NCI-H1417 treated with DMSO at 0.1 percent for 48 hours (cell line): ENCODE results near the gene GFI1.
"Not testable (repeated sequence)": the region's sequence is repeated elsewhere in the genome, so short reads cannot be mapped to it uniquely, and the experiment has no call there.

Experiments
- DNase-seq: peaks from one replicate; lab custom pipeline; 2025; lab: John Stamatoyannopoulos, UW

GFI1 gene

GRCh38 chr1:92464588-92465255, 22.0 kb downstream of the GFI1 start:
- DNase-seq: no peak

DNA sequence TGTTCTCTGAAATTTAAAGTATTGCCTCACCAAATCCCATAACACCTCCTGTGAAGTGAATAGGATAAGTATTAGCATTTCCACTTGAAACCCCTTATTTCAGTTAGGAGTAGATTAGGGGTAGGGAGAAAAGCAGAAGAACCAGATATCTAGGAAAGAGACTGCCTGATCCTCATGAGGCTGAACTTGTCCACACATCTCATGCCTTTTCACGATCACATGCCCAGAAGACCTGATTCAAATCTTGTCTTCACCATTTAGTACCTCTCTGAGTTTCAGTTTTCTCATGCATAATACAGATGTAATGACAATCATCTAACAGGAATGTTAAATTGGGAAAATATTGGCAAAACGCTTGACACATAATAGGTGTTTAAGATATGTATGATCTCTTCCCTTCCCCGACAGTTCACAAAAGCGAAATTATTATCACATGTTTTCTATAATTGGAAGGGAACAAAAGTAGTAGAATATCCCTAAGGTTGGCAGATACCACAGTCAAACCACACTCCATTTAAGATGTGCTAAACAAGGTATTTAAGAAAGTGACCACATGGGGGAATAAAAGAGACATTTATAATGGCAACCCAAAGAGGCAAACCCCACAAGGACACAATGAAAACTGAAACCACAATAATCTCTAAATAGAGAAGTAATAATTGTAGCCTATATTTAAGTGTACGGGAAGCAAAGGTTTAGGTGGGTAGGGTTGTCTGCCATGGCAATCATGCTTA, 25.2 kb downstream of the GFI1 start:
- DNase-seq: no peak

GRCh38 chr1:92459871-92460320, 26.8 kb downstream of the GFI1 start:
- DNase-seq: no peak

DNA sequence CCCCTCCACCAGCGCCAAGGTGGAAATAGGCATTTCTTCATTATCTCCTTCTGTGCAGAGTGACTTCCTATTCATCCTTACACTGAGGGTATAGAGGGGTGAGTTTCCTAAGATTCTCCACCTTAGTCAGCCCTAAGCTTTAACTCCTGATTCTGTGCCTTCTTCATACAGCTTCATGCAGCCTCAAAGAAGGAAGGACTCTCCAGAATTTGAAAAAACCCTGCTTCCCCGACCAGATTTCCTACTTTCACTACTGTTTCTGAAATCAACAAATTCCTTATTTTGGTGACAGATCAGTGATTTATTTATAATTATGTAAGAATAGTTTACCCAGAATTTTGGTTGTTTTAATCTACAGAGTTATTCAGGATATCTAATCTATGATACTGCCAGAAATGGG, 28.6 kb downstream of the GFI1 start:
- DNase-seq: no peak

DNA sequence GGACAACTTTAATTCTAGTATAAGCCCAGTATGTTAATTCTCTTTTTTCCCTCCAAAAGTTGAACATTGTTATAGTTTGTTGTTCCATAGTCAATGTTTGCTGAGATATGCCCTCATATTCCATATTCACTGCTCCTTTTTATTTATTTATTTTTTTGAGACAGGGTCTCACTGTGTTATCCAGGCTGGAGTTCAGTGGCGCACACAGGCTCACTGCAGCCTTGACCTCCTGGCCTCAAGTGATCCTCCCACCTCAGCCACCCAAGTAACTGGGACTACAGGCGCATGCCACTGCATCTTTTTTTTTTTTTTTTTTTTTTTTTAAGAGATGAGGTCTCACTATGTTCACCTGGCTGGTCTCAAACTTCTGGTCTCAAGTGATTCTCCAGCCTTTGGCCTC, 38.7 kb downstream of the GFI1 start:
- no peak for DNase-seq

DNA sequence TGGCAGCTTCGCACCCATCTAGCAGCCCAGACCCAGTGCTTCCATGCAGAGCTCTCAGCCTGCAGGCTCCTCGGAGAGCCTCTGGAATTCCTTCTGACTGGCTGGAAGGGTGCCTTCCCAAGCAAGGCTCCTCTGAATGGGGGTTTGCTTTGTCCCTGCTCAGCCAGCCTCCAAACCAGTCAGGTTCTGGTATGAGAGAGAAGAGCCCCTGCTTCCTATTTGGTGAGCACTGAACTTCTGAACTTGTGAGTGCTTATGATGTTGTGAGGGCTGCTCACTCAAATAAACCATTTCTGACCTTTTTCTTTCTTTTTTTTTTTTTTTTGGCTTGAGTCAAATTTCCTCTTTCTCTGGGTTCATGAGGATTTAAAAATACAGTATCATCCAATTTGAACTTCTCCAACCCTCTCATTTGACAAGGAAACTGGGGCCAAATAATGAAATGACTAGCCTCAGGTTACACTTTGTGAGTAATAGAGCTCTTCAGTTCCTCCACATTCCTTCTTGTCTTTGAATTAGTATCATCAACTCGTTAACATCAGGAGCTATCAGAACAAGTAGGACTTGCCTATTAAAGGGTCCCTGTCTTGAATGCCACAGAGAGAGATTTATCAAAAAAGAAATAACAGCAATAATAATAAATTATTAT, 39.6 kb downstream of the GFI1 start:
- no peak for DNase-seq

GRCh38 chr1:92446546-92446945, 40.2 kb downstream of the GFI1 start:
- no peak for DNase-seq

DNA sequence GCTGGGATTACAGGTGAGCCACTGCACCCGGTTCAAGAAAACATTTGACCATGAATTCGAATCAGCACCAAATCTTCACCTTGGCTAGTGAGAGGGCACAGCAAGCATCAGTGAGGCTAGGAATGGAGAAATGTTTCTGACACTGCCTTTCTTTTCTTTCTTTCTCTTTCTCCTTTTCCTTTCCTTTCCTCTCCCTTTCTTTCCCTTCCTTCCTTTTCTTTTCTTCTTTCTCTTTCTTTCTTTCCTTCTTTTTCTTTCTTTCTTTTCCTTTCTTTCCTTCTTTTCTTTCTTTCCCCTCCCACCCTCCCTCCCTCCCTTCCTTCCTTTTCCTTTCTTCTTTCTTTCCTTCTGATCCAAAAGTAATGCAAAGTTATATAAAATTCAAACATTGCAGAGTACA, 40.9 kb downstream of the GFI1 start:
- no peak for DNase-seq

DNA sequence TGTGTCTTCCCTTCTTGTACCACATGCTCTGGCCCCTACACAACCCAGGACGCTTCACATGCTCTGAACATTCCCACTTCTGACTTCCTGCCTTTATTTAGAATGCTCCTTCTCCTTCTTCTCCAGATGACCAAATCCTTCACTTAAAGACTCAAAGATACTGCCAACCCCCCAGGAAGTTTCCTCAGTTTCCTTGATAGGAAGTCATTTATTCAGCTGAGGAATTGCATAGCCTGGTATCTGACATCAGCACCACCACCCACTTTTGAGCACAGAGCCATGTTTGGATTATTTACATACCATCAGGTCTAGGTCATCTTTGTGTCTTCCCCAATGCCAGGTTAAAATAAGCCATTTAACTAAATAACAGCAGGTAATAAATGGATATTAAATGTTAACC, 42.4 kb downstream of the GFI1 start:
- DNase-seq: no peak

DNA sequence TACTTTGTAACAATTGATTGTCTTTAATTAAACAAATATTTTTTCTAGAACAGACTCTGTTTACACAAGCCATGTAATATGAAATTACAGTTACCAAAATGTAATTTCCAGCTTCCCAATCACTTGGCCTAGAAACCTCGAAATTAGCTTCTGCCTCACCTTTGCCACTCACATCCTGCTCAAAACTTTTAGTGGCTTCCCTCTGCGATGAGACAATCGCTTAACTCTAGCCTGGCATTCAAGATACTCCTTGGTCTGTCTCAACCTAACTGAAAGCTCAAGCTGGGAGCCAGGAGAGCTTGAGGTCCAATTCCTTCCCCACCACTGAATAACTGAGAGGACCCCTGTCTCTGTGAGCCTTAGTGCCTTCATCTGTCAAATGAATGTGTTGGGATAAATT, 42.8 kb downstream of the GFI1 start:
- DNase-seq: no peak

- DNase-seq: peak; percentile 69
Observed at GRCh38 chr1:92442351-92442750, 44.4 kb downstream of the GFI1 start.

- DNase-seq: peak; percentile 70
Observed at GRCh38 chr1:92441697-92442342, 44.9 kb downstream of the GFI1 start.

DNA sequence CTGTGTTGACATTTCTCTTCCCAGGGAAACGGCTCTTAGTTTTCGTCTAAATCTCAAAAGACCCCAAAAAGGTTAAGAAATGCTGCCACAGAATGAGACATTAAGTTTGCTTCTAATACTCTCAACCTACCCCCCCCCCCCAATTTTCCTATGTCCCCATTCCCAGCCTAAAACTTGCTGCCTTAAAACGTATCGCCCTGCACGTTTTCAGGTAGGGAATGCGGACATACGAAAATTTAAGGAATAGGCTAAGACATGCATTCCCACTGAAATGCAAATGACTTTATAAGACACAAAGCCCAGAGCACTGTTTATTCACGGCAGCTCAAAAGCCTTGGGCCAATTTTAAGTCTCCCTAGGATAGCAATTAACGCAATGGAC, 45.4 kb downstream of the GFI1 start:
- no peak for DNase-seq

DNA sequence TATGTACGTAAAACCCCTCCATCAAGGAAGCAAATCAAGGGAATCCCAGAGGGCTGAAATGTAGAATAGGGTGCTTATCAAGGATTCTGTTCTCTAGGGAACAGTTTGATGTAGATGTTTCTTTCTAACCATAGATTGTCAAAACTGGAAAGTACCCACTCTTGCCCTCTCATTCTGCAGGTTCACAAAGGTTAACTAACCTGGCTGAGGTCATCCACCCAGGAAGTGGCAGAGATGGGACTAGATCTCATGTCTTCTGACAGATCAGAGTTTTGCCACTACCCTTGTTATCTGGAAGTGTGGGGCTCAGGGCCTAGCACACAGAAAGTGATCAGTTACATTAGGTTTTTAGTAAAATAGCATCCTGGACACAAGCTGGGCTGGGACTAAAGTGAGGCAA, 47.4 kb downstream of the GFI1 start:
- no peak for DNase-seq

DNA sequence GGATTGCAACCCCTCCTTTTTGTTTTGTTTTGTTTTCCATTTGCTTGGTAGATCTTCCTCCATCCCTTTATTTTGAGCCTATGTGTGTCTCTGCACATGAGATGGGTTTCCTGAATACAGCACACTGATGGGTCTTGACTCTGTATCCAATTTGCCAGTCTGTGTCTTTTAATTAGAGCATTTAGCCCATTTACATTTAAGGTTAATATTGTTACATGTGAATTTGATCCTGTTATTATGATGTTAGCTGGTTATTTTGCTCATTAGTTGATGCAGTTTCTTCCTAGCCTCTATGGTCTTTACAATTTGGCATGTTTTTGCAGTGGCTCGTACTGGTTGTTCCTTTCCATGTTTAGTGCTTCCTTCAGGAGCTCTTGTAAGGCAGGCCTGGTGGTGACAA, 52.2 kb downstream of the GFI1 start:
- DNase-seq: not testable (repeated sequence)

DNA sequence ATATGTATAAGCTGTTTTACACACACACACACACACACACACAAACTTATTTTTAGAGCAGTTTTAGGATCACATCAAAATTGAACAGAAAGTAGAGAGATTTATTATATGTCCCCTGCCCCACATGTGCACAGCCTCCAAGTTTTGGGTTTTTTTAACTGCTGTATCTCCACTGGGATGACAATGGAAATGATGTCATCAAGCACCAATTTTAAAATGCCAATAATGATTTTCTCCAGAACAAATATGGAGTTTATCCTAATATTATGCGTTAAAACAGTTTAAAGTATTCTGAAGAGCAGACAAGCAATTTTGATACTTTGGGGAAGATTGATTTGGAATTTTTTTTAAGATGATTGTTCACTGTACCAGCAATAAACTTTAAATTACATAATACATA, 56.7 kb downstream of the GFI1 start:
- DNase-seq: no peak

GRCh38 chr1:92425617-92426016, 61.1 kb downstream of the GFI1 start:
- DNase-seq: no peak
